Sigmoid colon (tissue), 7 donors: ENCODE results near the gene ZBTB2. TPM values are rescaled to one million over a fixed set of nuclear protein-coding genes. Genes with fewer than 3 reads are reported as not detected.

ENCODE experiments used
- DNase-seq: peaks from one replicate; pipeline ENCODE4 v3.0.0-alpha.2; 2019
- H3K27ac ChIP-seq, 4 donors: fragments of 200-600 bp; sonication (generic); one replicate each; pipeline ENCODE4 v1.5.1; 2016 to 2019; ENCODE audit warnings: mild to moderate bottlenecking in 1 of 4
- H3K27me3 ChIP-seq, 3 donors: fragments of 200-600 bp; sonication (generic); one replicate each; pipeline ENCODE4 v1.5.1; 2019; ENCODE audit warnings: mild to moderate bottlenecking in 1 of 3
- H3K36me3 ChIP-seq, 4 donors: fragments of 200-600 bp; sonication (generic); one replicate each; pipeline ENCODE4 v1.5.1; 2016 to 2019
- H3K4me1 ChIP-seq, 4 donors: fragments of 200-600 bp; sonication (generic); one replicate each; pipeline ENCODE4 v1.5.1; 2017 to 2019
- H3K4me3 ChIP-seq, 4 donors: fragments of 200-600 bp; sonication (generic); one replicate each; pipeline ENCODE4 v1.5.1; 2017 to 2019; ENCODE audit warnings: mild to moderate bottlenecking in 2 of 4, moderate library complexity in 1 of 4
- H3K9me3 ChIP-seq, 4 donors: fragments of 200-600 bp in 3 of 4; sonication (generic) in 3 of 4; one replicate each; pipeline versions ENCODE4 v1.5.1 to v1.6.1; 2013 to 2019
- EP300 ChIP-seq, 4 donors: sonication (generic); formaldehyde crosslinking; IDR thresholded peaks; one replicate each; pipeline ENCODE4 v1.6.1; 2017; ENCODE audit warnings: antibody characterized with exemption in 4 of 4
- POLR2A ChIP-seq, 2 donors: fragments of 450-650 bp; IDR thresholded peaks; one replicate each; pipeline ENCODE4 v1.6.1; 2016; ENCODE audit warnings: antibody characterized with exemption in 2 of 2, mild to moderate bottlenecking in 2 of 2, moderate library complexity in 2 of 2
- POLR2AphosphoS5 ChIP-seq, 4 donors: sonication (generic); formaldehyde crosslinking; IDR thresholded peaks; one replicate each; pipeline ENCODE4 v1.6.1; 2017; ENCODE audit warnings: antibody characterized with exemption in 4 of 4
- WGBS, 2 donors: extraction: QIAGEN DNeasy Blood & Tissue Kit; methylation state at CpG; one replicate each; pipeline ENCODE4 v1.1.7; 2013; 5-methylcytosine and 5-hydroxymethylcytosine counted together
- intact Hi-C: fragments of 100-400 bp; cut with DNase I; formaldehyde crosslinking; loops from one replicate; pipeline ENCODE4 v1.15.1; 2023
- polyA plus RNA-seq, 3 donors: library from polyadenylated mRNA; stranded (reverse); fragments of 200-250 nt; gene quantifications; one replicate each; pipeline ENCODE4 v1.2.3, GENCODE V29; 2013
- total RNA-seq, 4 donors: library from RNA; depleted of rRNA; stranded (reverse); fragments of >200 nt; gene quantifications; one replicate each; pipeline ENCODE4 v1.1.0, GENCODE V29; 2016
- TF ChIP-seq, protein P1 (sequence below), 4 experiments: fragments of 450-650 bp in 3 of 4; fragments of 200-600 bp in 1 of 4; IDR thresholded peaks; one replicate each; pipeline ENCODE4 v1.5.1; 2016 to 2019; ENCODE audit warnings: antibody characterized with exemption in 4 of 4, mild to moderate bottlenecking in 3 of 4, moderate library complexity in 2 of 4
- donor health status: healthy with polysubstance abuse.
- donor health status: Bipolar disorder and iron deficiency.
- donor health status: healthy.

The ZBTB2 gene
- total and polyA plus RNA-seq, 7 donors = 5.8 to 11.5 (median 8.6) TPM

DNA sequence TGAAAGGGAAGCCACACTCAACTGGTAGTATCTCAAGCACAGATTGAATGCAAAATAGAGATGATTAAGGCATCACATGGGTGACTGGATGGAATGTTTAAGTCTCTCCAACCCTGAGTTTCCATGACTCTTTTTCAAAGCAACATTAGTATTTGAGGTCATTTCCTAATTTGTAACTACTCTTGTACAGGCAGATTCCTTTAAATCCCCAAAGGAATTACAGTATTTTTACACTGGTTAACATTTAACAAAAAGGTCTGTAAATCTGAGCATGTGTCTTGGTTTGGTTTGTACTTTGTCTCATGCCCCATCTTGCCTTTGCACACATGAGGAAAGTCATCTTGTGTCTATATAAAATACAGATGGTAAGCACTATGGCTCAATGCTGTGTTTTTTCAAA lies 45.4 kb upstream of the ZBTB2 start:
- intact Hi-C loops = no loop called here
- Histone ChIP-seq H3K36me3 (peaks cover 0 to 14% (median 4%) of the 10 kb centered on the region in 4 donors), H3K27ac (no peak overlapping the region), H3K27me3 (no peaks in the 10 kb centered on the region), H3K9me3 (no peaks in the 10 kb centered on the region), H3K4me1 (peaks cover 0 to 24% (median 8%) of the 10 kb centered on the region in 4 donors), H3K4me3 (no peak overlapping the region)
- no peak for DNase-seq
- TF ChIP-seq, protein P1, sequence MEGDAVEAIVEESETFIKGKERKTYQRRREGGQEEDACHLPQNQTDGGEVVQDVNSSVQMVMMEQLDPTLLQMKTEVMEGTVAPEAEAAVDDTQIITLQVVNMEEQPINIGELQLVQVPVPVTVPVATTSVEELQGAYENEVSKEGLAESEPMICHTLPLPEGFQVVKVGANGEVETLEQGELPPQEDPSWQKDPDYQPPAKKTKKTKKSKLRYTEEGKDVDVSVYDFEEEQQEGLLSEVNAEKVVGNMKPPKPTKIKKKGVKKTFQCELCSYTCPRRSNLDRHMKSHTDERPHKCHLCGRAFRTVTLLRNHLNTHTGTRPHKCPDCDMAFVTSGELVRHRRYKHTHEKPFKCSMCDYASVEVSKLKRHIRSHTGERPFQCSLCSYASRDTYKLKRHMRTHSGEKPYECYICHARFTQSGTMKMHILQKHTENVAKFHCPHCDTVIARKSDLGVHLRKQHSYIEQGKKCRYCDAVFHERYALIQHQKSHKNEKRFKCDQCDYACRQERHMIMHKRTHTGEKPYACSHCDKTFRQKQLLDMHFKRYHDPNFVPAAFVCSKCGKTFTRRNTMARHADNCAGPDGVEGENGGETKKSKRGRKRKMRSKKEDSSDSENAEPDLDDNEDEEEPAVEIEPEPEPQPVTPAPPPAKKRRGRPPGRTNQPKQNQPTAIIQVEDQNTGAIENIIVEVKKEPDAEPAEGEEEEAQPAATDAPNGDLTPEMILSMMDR (IDR thresholded peaks at IDR 0.05) = no peak
- TF ChIP-seq POLR2A (IDR thresholded peaks at IDR 0.05) = no peak
- TF ChIP-seq POLR2AphosphoS5 (IDR thresholded peaks at IDR 0.05) = no peak
- no peak for TF ChIP-seq EP300 (IDR thresholded peaks at IDR 0.05)

DNA sequence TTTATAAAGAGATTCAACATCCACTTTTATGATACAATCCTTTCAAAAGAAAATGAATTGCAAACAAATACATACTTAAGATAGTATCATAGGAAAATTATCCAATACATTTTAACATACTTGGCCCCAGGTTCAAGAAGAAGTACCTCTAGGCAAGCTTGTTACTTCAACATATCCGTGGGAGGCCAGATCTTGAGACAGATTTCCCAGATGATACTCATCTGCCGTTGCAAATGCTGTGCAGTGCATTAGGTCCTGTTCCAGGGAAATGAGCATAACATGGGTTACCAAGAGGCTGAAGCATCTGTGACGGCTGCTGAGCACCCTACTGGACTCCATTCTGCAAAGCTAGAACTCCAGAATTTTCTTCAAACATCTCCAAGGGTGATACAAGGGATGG lies 44.9 kb upstream of the ZBTB2 start:
- Histone ChIP-seq H3K27ac (no peak overlapping the region), H3K27me3 (no peaks in the 10 kb centered on the region), H3K4me3 (no peak overlapping the region), H3K4me1 (peaks cover 0 to 19% (median 4%) of the 10 kb centered on the region in 4 donors), H3K9me3 (no peaks in the 10 kb centered on the region), H3K36me3 (peaks cover 0 to 19% (median 4%) of the 10 kb centered on the region in 4 donors)
- intact Hi-C loops = no loop called here
- DNase-seq = no peak
- TF ChIP-seq POLR2A (IDR thresholded peaks at IDR 0.05) (no peak), EP300 (IDR thresholded peaks at IDR 0.05) (no peak), POLR2AphosphoS5 (IDR thresholded peaks at IDR 0.05) (no peak)
- TF ChIP-seq, protein P1 (IDR thresholded peaks at IDR 0.05) = no peak
- 84 to 93% methylated on average over 3 of the region's 3 CpGs for WGBS, 2 donors

DNA sequence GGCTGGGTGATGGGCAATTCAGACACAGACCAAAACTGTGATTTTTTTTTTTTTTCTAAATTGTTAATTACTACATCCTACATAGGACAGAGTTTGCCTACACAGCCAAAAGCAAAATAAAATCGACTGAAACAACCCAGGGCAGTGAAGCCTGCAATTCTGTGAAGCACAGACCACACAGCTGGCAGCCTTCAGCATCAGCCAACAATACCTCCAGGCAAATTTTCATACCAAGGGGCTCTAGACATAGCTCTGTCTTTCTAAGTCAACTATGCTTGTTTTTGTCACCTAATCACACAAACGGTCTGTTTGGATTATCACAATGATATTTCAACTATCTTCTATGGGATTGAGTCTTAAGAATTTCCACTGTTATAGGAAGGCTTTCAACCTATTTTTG lies 43.0 kb upstream of the ZBTB2 start:
- Histone ChIP-seq H3K27me3 (no peaks in the 10 kb centered on the region), H3K36me3 (peaks cover 5 to 38% (median 10%) of the 10 kb centered on the region in 4 donors), H3K9me3 (no peaks in the 10 kb centered on the region), H3K27ac (no peak overlapping the region), H3K4me3 (no peak overlapping the region), H3K4me1 (peaks cover 0 to 4% (median 1%) of the 10 kb centered on the region in 4 donors)
- intact Hi-C loops = no loop called here
- 52 to 55% methylated on average over 2 of the region's 2 CpGs for WGBS, 2 donors
- TF ChIP-seq POLR2AphosphoS5 (IDR thresholded peaks at IDR 0.05) = no peak
- TF ChIP-seq, protein P1 (IDR thresholded peaks at IDR 0.05) = no peak
- TF ChIP-seq EP300 (IDR thresholded peaks at IDR 0.05) = no peak
- TF ChIP-seq POLR2A (IDR thresholded peaks at IDR 0.05) = no peak
- DNase-seq = no peak

DNA sequence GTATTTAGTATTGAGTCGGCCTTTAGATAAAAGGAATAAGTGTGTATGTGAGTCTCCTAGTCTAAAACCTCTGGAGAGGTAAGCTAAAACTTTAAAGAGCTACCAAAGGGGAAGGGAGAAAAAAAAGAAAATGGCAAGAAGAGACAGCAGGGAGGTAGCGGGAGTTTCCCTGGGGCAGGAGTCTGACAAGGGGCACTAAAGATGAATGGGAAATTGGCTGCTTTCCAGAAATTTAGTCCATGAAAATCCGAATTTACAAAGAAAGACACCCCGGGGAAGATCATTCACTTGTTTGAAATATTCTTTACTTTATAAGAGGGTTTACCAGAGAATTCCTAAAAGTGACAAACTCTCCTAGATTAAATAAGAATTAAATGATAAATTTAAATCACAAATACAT lies 41.3 kb upstream of the ZBTB2 start:
- peaks cover 0 to 4% (median 0%) of the 10 kb centered on the region in 4 donors for H3K4me1 ChIP-seq
- H3K36me3 ChIP-seq = peaks cover 5 to 56% (median 12%) of the 10 kb centered on the region in 4 donors
- no peak overlapping the region for H3K4me3 ChIP-seq
- no peaks in the 10 kb centered on the region for H3K9me3 ChIP-seq
- 86 to 91% methylated on average over 4 of the region's 4 CpGs for WGBS, 2 donors
- intact Hi-C loops = no loop called here
- TF ChIP-seq POLR2AphosphoS5 (IDR thresholded peaks at IDR 0.05) = no peak
- TF ChIP-seq, protein P1 (IDR thresholded peaks at IDR 0.05) = no peak
- TF ChIP-seq EP300 (IDR thresholded peaks at IDR 0.05) = no peak
- no peak for TF ChIP-seq POLR2A (IDR thresholded peaks at IDR 0.05)
- DNase-seq = no peak
- H3K27me3 ChIP-seq = no peaks in the 10 kb centered on the region
- no peak overlapping the region for H3K27ac ChIP-seq

DNA sequence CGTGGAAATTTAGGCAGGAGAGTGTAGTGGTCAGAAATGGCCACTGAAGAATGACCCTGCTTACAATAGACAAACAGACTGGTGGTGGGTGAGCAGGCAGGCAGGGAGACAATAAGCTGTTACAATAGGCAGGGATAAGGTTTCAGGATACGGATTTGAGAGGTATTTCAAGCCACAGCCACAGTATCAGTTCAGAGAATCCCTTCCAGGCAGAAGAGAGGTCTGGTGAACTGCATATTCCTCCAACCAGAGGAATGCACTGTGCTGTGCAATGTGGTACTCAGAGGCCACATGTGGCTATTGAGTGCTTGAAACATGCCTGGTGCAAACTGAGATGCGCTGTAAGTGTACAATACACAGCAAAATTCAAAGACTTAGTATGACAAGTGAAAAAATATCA lies 40.0 kb upstream of the ZBTB2 start:
- Histone ChIP-seq H3K27me3 (no peaks in the 10 kb centered on the region), H3K4me1 (no peaks in the 10 kb centered on the region), H3K9me3 (no peaks in the 10 kb centered on the region), H3K36me3 (peaks cover 5 to 69% (median 12%) of the 10 kb centered on the region in 4 donors), H3K27ac (no peak overlapping the region), H3K4me3 (no peak overlapping the region)
- WGBS, 2 donors = 97% methylated on average over 3 of the region's 3 CpGs
- no peak for DNase-seq
- TF ChIP-seq EP300 (IDR thresholded peaks at IDR 0.05) (no peak), POLR2AphosphoS5 (IDR thresholded peaks at IDR 0.05) (no peak), POLR2A (IDR thresholded peaks at IDR 0.05) (no peak)
- TF ChIP-seq, protein P1 (IDR thresholded peaks at IDR 0.05) = no peak
- intact Hi-C loops = no loop called here
